HG03135 (cell line): ENCODE data around the gene ACSS3.

Experiments used
- ATAC-seq: cut with Tn5 transposase; IDR thresholded peaks from one replicate; pipeline ENCODE4 v1.9.1; 2021; ENCODE audit warnings: mild to moderate bottlenecking, moderate library complexity; ENCODE audit not compliant: unreplicated experiment

Gene ACSS3

DNA sequence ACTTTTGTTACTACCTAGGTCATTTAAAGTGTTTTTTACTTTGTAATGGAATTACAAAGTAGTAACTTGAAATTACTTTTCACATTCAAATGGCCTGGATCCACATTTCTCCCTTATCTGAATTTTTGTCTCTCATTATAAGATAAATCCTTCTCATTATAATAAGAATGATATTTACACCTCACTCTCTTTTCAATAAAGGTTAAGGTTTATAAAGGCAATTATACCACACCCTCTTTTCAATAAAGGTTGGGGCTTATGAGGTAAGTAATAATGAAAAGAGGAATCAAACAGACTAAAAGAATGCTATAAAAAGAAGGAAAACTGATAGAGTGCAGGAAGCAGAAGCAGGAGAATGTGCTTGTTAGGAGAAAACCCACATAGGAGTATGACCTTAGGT lies 210.8 kb downstream of the ACSS3 start:
- ATAC-seq, result no peak

DNA sequence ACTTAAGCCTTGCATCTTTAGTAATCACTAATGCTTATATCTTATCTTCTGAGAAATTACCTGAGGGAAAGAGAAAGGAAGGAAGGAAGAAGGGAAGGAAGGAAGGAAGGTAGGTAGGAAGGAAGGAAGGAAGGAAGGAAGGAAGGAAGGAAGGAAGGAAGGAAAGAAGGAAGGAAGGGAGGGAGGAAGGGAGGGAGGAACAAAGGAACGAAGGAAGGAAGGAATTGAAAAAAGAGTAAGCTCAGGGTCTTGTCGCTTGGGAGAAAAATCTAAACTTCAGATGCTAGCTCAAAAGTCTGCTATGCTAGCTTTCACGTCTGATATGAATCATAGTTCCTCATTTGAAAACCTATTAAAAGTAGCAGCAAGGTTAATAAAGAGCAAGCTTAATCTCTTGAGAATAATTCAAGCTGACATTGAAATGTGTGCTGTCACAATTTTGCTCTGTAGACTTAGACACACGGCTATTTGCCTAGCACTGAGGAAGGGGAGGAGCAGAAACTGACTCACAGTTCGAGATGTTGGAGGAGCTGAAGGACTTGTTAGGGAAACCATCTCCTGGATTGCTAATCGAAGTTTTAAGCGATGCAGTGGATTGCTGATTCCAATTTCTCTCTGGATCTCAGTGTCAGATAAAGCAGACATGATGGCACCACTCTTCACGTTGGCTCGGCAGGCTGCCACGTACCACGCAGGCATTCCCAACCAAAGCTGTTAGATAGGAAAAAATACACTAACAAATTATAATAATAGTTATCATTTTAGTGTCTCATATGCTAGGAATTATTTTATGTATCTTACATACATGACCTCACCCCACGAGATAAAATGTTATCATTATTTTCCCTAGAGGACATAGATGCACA lies 216.7 kb downstream of the ACSS3 start:
- no peak for ATAC-seq

DNA sequence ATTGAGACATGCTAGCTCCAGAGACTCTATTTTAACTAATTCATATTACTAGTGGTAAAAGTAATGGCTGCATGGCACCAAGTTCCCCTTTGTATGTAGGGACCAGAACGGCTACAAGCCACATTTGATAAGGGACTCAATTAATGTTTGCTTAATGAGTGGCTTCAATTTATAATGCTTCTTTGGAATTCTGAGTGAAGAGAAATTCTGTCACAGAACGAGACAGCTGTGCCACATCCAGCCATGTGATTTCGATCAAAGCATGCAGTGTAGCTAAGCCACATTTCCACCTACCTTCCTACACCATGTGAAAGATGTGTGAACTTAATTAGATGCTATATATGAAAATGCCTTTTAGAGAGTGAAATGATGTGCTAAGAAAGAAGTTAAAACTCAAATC lies 217.4 kb downstream of the ACSS3 start:
- ATAC-seq, result no peak

DNA sequence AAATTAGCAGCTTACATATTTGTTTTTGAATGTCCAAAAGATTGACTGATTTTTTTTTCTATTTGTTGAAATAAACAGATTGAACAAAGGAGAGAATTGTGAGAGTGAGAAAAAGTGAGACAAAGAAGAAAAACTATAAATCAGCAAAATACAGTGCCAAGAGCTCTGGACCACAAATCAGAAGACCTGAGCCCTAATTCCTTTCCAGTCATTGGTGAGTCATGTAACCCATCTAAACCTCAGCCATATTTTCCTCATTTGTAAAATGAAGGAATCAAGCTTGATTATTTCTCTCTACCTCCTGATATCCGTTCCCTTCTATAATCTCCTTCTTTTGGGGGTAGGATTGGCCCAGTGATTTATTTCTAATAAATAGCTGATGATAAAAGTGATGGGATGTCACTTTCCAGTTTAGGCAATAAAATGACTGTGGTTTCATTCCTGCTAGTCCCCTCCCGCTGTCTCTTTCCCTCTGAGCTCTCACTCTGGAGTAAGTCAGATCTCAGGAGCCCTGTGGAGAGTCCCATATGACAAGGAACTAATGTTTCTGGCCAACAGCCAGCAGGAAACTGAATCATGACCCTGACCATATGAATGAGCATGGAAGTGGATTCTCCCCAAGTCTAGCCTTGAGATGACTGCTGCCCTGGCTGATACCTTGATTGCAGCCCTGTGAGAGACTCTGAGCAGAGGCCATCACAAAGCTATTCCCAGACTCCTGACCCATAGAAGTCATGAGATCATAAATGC lies 218.9 kb downstream of the ACSS3 start:
- ATAC-seq, result no peak

DNA sequence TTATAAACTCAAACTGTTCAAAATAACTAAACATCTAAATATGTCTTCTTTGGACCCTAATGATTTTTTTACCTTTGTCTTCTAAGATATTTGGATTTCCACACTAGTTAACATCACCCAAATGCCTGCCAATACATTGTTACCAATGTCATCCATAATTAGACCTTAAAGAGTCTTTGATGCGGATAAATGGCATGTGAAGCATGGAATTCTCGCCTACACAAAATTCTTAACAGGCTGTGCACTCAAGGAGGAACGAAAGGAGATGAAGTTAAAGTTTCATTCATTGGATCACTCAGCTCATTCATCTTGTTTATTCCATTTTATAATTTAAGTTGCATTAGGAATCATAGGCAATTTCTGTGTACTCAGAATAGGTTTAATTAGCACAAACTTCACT lies 219.7 kb downstream of the ACSS3 start:
- ATAC-seq, result no peak

DNA sequence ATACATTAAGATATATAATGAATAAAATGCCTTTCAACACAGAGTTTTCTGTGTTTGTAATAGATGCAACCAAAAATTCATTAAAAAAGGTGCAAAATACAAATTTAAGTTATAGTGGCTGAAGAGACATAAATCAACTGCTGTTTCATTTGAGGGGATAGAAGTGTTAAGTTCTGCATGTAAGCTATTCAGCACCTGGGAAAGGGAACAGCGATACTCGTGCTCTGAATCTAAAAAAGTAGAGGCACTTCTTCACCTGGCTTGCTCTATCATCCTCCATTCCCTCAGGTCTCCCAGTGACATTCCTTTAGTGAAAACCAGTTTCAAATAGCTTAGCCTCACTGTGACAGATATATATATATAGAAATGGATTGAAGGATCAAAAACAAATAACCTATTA lies 222.6 kb downstream of the ACSS3 start:
- no peak for ATAC-seq

DNA sequence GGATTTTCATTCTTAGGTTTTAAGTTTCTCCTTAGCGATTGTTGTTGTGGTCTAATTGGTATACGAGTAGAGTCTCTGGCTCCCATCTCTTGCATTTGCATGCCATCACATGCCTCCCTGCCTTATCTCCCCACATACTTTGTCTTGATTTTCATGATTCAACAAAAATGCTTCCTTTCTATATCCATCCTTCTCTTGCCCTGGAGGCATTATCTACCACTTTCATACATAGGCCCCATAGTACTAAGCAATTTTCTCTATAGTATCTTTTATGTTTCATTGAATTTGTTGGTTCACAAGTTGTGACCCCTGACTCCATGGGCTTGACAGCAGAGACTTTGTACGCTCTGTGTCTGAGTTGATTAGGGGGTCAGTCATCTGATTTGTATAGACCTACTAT lies 226.1 kb downstream of the ACSS3 start:
- no peak for ATAC-seq
